BLaER1 treated with 17β-estradiol and CSF1 and Interleukin-3, amounts not matched to agents 10 nM and 100 nM (cell line): Measurements from ENCODE around the gene KCNIP1.
A peak's percentile ranks its signal among the peaks of the same experiment; 100 is the strongest.

Experiments used
- H3K27ac ChIP-seq, 11 experiments: shearing (Covaris generic); formaldehyde crosslinking; 2 replicates each; pipeline ENCODE4 v1.8.1; 2022
- H3K27me3 ChIP-seq, 11 experiments: shearing (Covaris generic); formaldehyde crosslinking; 2 replicates each; pipeline ENCODE4 v1.8.1; 2022
- H3K36me3 ChIP-seq, 11 experiments: shearing (Covaris generic); formaldehyde crosslinking; 2 replicates each; pipeline ENCODE4 v1.8.1; 2022
- H3K4me1 ChIP-seq, 10 experiments: shearing (Covaris generic); formaldehyde crosslinking; 2 replicates each; pipeline ENCODE4 v1.8.1; 2022
- H3K4me2 ChIP-seq, 11 experiments: shearing (Covaris generic); formaldehyde crosslinking; 2 replicates each; pipeline ENCODE4 v1.8.1; 2022
- H3K4me3 ChIP-seq, 10 experiments: shearing (Covaris generic); formaldehyde crosslinking; 2 replicates each; pipeline ENCODE4 v1.8.1; 2022
- H3K9ac ChIP-seq, 11 experiments: shearing (Covaris generic); formaldehyde crosslinking; 2 replicates each; pipeline ENCODE4 v1.8.1; 2022
- H3K9me3 ChIP-seq, 11 experiments: shearing (Covaris generic); formaldehyde crosslinking; replicated peaks in 1 of 11; 2 replicates each; pipeline ENCODE4 v1.8.1; 2022
- H4K20me1 ChIP-seq, 11 experiments: shearing (Covaris generic); formaldehyde crosslinking; 2 replicates each; pipeline ENCODE4 v1.8.1; 2022
- Cebpa-rat ChIP-seq, 11 experiments: shearing (Covaris generic); IDR thresholded peaks; 2 replicates each; pipeline ENCODE4 v1.8.1; 2022

KCNIP1 gene

GRCh38 chr5:170781946-170782345 lies 278.1 kb downstream of the KCNIP1 start:
- H3K9me3 ChIP-seq = no peaks in the 10 kb centered on the region
- no peaks in the 10 kb centered on the region for H3K36me3 ChIP-seq
- H3K4me2 ChIP-seq = no peak overlapping the region
- H3K4me3 ChIP-seq = no peak overlapping the region
- H3K9ac ChIP-seq = no peak overlapping the region
- no peak for TF ChIP-seq Cebpa-rat (IDR thresholded peaks at IDR 0.05)
- H3K27ac ChIP-seq = no peak overlapping the region
- no peaks in the 10 kb centered on the region for H3K27me3 ChIP-seq
- no peaks in the 10 kb centered on the region for H4K20me1 ChIP-seq
- H3K4me1 ChIP-seq = no peaks in the 10 kb centered on the region; a peak in 1 of 20 replicates

GRCh38 chr5:170782438-170782837 lies 278.6 kb downstream of the KCNIP1 start:
- Histone ChIP-seq H4K20me1 (no peaks in the 10 kb centered on the region), H3K4me2 (peak overlapping the region in 1 of 11 experiments; percentile 12; a peak in 2 of 22 replicates), H3K9ac (no peak overlapping the region), H3K27ac (no peak overlapping the region), H3K27me3 (no peaks in the 10 kb centered on the region), H3K9me3 (no peaks in the 10 kb centered on the region), H3K36me3 (no peaks in the 10 kb centered on the region), H3K4me1 (no peaks in the 10 kb centered on the region; a peak in 1 of 20 replicates), H3K4me3 (no peak overlapping the region)
- TF ChIP-seq Cebpa-rat (IDR thresholded peaks at IDR 0.05) = no peak

DNA sequence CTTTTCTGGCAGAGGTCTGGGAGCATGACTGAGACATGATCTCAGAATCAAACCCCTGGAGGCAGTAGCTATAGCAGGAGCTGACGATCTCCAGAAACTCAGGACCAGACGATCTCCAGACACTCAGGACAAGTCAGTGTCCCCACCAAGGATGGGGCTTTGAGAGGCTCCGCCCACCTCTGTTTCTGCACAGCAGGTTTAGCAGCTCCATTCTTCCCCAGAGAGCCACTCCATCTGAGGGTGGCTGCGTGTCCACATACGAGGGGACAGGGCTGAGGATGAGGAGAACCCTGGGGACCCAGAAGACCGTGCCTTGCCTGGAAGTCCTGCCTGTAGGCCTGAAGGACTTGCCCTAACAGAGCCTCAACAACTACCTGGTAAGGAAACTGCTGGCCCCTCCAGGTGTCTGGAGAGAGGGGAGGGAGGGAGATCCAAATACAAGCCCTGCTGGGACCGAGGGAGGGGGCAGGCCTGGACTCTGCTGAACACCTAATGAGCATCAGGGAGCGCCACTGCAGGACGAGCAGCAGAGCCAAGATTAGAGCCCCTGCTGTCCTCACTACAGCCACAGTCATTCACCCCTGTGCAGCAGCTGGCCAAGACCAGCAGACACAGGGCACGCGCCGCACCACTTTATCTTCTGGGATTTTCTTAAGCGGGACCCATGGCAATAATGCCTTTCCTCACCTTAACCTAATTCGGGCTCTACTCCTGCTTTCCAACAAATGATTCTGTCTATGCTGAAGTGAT lies 279.9 kb downstream of the KCNIP1 start, which contains the start of gene GABRP:
GABRP (plus strand) TSS at position 228 of the 750 bp plus-strand sequence. CDS start 4,891 bp downstream, outside the sequence.
- no peak for TF ChIP-seq Cebpa-rat (IDR thresholded peaks at IDR 0.05)
- no peak within 1 kb of the TSS for H3K9ac ChIP-seq
- H3K4me2 ChIP-seq = peak within 1 kb of the TSS in 1 of 11 experiments; percentile 12; a peak in 2 of 22 replicates
- no peak within 1 kb of the TSS for H3K4me3 ChIP-seq
- H4K20me1 ChIP-seq = no peaks in the 10 kb centered on the region
- no peaks in the 10 kb centered on the region for H3K27me3 ChIP-seq
- no peaks in the 10 kb centered on the region for H3K36me3 ChIP-seq
- peaks cover 0 to 3% (median 0%) of the 10 kb centered on the region in 10 experiments; a peak in 4 of 20 replicates for H3K4me1 ChIP-seq
- H3K9me3 ChIP-seq = no peaks in the 10 kb centered on the region
- H3K27ac ChIP-seq = no peak within 1 kb of the TSS

DNA sequence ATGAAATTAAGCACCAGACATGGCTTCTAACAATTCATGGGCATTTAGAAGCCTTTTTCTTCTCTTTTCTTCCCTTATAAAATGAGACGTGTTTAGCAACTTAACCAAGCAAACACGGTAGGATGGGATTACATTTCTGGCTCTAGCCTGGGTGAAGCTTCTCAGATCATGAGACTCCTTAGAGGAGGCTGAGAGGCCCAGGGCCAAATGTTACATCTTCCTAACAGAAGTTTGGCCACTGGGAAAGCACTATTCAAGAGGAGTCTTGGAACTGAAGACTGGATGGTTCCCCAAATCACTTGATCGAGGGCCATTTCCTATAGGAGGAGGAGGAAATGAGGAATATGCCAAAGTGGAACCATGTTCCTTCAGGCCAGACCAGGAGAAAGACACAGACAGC lies 281.6 kb downstream of the KCNIP1 start:
- no peak overlapping the region for H3K27ac ChIP-seq
- H3K4me3 ChIP-seq = no peak overlapping the region
- no peaks in the 10 kb centered on the region for H3K36me3 ChIP-seq
- H4K20me1 ChIP-seq = no peaks in the 10 kb centered on the region
- H3K27me3 ChIP-seq = no peaks in the 10 kb centered on the region
- no peak overlapping the region for H3K9ac ChIP-seq
- TF ChIP-seq Cebpa-rat (IDR thresholded peaks at IDR 0.05) = no peak
- H3K4me1 ChIP-seq = peaks cover 0 to 4% (median 0%) of the 10 kb centered on the region in 10 experiments; a peak in 4 of 20 replicates
- H3K4me2 ChIP-seq = no peak overlapping the region
- no peaks in the 10 kb centered on the region for H3K9me3 ChIP-seq
